HG02678 (cell line): Measurements from ENCODE around the gene PSMD1.
"Not testable (repeated sequence)": the region's sequence is repeated elsewhere in the genome, so short reads cannot be mapped to it uniquely, and the experiment has no call there.

Source experiments
- ATAC-seq: cut with Tn5 transposase; IDR thresholded peaks from one replicate; pipeline ENCODE4 v1.9.1; 2021; ENCODE audit warnings: mild to moderate bottlenecking, moderate library complexity; ENCODE audit not compliant: unreplicated experiment

The PSMD1 gene

DNA sequence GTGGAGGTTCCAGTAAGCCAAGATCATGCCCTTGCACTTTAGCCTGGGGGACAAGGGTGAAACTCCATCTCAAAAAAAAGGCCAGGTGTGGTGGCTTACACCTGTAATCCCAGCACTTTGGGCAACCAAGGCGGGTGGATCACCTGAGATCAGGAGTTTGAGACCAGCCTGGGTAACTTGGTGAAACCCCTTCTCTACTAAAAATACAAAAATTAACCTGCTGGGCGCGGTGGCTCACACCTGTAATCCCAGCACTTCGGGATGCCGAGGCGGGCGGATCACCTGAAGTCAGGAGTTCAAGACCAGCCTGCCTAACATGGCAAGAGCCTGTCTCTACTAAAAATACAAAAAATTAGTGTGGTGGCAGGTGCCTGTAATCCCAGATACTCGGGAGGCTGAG is 84.1 kb downstream of the PSMD1 start:
- ATAC-seq: not testable (repeated sequence)

GRCh38 chr2:231144896-231145295 is 88.2 kb downstream of the PSMD1 start:
- no peak for ATAC-seq

DNA sequence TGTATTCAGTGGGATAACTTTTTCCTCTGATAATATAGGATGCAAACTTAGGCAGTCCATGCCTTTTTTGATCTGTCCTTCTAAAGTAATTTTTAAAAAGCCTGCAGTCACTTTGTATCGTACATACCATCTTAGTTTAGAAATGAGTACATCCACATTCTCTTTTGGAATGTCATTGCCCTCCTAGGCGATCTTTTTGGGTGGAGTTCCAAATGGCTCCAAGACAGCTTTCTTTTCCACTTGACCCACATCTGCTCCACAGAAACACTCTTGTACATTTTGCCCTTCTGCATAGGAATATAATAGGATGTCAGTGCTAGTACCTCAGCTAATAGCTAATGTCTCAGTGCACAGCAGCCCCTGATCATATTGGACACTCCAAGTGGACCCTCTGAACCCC is 90.0 kb downstream of the PSMD1 start:
- no peak for ATAC-seq

DNA sequence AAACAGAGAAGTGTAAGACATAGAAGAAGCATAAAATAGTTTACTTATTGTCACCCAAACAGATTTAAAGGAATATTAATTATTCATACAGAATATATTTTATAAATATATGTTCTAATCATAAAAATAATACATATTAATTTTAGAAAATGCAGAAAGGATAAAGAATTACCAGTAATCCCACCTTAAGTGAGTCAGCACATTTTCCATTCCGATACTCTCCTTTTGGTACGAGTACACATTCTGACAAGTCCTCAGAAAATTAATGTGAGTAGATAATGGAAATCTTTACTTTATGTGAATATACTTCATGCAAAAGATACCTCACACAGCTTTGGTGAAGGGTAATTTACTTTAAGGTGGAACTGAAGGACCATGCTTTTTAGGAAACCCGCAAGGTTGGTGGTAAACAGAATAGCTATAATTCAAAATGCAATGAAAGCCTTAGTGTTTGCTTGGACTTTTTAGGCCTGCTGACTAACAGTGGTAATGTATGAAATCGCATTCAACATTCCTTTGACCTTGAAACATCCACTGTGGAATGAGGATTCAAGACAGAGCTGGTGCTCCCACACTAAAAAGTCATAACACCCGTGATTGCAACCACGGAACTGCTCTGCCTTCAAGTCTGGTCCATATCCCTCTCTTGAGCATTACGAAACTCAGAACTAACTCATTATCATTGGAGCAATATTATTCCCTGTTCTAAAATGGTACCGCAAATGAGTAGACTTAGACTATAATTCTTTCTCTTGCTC is 96.3 kb downstream of the PSMD1 start:
- no peak for ATAC-seq

DNA sequence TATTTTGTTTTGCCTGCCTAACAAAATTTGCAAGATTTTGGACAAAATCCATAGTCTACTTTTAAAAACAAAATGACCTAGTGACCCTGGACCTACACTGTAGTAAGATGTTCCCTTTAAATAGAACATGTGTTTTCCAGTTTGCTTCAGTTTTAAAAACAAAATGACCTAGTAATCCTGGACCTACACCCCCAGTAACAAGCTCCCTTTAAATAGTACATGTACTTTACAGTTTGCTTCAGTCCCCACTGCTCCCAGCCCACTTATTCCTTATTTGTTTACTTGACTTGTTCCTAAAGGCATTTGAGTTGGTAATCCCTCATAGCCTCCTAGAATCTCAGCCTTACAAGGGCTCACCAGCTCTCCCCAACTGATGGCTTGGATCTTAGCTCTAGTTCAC is 102.6 kb downstream of the PSMD1 start:
- ATAC-seq: no peak

DNA sequence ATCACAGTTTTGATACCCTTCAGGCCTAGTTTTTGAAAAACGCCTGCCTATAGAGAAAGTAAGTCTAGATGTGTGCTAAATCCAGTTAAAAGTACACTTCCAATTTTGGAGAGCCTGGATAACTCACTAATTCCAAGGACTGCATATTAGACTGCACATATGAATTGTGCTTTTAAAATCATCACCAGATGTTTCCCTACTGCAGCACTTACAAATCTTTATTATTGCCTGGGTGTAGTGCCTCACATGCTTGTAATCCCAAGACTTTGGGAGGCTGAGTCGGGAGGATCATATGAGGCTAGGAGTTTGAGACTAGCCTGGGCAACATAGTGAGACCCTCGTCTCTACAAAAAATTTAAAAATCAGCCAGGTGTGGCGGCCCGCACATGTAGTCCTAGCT is 104.0 kb downstream of the PSMD1 start:
- ATAC-seq: no peak

- no peak for ATAC-seq
These were observed 104.7 kb downstream of the PSMD1 start for GRCh38 chr2:231161252-231161839.

DNA sequence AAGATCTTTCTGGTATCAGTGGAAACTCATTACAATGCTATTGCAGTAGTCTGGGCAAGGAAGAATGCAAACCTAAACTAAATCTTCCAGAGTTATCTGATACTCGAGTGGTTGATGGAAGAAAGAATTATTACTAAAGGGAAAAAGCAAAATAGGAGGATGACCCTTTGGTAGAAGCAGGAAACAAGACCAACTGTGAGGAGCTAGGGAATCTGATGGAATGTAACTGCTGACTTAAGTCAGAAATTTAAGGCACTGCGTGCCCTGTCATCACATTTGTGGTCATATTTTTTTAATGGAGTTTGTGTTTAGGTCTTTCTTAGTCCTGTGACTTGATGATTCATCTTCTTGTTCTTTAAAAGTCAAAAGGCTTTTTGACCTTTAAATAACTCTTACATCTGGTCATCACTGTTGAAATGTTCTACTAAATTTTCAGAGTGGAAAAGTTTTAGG is 105.2 kb downstream of the PSMD1 start:
- ATAC-seq: no peak

DNA sequence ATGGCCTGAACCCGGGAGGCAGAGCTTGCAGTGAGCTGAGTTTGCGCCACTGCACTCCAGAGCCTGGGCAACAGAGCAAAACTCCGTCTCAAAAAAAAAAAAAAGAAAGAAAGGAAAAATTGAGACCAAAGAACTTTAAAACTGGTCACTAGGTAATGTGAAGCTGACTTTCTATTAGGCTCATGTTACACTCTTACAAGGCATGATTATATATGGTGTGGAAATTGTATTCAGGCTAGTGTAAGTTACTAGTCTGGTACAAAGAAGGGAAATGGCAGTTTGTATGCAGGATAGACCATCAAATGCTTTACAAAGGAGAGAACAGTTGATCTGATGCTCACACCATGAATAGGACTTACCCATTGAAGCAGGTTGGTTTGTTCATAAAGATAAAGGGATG is 106.3 kb downstream of the PSMD1 start:
- no peak for ATAC-seq

DNA sequence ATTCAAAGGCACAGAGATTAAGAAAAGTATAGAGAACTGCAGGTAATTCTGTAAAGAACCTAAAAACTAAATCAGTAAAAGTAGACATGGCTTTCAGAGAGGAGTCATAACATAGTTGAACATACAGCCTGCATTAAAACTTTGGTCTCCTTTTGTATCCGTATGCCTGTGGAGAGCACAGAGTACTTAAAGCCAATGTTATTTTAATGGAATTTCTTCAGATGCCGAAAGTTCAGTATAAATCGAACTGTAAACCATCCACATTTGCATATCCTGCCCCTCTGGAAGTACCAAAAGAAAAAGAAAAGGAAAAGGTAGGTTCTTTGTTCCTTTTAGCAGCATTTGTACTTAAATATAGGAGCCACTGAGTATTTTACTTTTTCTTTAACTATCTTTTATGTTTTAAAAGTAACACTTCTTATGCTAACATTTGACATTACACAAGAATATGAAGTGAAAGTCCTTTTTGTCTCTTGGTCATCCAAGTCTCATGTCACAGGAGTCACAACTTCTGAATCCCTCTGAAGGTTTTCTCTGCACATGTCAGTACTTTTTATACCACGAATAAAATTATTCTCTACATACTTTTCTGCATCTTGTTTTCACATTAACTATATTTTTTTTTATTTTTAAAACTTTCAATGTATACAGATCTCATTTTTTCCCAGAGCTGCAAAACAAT is 106.9 kb downstream of the PSMD1 start:
- no peak for ATAC-seq

DNA sequence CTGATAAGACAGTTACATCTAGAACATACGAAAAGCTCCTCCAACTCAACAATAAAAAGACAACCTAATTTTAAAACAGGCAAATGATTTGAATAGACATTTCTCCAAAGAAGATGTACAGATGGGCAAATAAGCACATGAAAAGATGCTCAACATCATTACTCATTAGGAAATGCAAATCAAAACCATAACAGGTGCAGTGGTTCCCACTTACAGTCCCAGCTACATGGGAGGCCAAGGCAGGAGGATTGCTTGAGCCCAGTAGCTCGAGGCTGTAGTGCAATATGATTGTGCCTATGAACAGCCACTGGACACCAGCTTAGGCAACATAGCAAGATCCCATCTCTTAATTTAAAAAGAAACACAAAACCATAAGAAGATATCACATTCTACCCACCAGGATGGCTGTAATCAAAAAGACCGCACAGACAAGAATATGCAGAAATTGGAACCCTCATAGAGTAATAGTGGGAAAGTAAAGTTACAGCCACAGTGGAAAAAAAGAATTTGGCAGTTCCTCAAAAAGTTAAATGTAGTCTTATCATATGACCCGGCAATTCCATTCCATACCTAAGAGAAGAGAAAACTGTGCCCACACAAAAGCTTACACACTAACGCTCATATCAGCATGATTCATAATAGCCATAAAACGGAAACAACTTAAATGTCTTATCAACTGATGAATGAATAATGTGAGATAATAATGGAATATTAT is 111.2 kb downstream of the PSMD1 start:
- ATAC-seq: no peak

DNA sequence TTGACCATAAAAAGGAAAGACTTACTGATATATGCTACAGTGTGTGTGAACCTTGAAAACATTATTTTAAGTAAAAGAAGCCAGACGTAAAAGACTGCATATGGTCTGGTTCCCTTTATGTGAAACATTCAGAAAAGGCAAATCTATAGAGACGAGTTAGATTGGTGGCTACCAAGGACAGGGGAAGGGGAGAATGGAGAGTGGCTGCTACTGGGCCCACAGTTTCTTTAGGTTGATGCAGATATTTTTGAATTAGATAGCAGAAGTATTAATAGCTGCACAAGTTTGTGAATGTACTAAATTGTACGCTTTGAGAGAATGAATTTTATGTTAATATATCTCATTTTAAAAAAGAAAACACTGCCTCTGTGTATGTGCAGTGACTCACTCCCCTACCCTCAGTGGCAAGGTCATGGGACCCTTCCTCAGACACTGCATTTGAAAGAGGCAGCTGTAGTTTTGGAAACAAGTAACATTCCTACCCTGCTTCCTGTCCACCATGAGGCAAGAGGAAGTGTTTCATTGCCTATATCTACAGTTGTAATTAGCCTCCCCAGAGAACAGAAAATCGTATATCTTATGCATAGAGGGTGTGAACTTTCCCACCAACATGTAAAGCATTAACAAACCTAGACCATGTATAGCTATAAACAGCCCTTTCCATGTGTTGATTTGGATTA is 111.9 kb downstream of the PSMD1 start:
- no peak for ATAC-seq

DNA sequence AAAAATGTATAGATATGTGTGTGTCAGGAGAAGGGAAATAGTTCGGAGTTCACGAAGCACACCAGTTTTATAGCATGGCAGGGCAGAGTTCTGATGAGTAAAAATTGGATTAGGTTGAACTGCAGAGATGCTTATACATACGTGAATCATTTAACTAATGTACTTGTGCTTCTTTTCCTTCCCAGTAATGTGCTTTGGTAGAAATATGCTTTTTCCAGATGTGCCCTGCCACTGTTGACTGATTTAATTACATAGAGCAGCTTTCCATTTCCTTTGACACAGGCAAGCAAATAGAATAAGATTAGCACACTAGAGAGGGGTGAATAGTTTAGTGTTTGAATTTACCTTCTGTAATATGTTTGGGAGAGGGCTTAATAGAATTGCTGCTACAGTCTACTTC is 112.8 kb downstream of the PSMD1 start:
- ATAC-seq: no peak

GRCh38 chr2:231170055-231170454 is 113.4 kb downstream of the PSMD1 start:
- ATAC-seq: no peak

DNA sequence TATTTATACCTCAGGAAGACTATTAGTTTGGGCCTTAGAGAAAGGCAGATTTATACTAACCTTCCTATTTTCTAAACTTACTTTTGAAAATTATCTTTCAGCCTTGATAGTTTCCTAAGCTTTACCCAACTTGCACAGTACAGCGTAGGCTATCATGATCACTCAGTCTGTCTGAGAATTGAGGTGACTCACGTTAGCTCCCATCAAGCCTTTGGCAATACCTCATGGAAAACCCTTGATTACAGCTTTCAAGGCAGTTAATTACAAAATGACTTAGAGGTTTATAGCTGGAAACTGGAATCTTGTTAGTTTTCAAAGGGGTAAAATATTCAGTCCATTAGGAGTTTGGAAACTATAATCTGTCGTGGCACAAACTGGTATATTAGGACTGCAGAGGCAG is 115.4 kb downstream of the PSMD1 start:
- ATAC-seq: no peak

DNA sequence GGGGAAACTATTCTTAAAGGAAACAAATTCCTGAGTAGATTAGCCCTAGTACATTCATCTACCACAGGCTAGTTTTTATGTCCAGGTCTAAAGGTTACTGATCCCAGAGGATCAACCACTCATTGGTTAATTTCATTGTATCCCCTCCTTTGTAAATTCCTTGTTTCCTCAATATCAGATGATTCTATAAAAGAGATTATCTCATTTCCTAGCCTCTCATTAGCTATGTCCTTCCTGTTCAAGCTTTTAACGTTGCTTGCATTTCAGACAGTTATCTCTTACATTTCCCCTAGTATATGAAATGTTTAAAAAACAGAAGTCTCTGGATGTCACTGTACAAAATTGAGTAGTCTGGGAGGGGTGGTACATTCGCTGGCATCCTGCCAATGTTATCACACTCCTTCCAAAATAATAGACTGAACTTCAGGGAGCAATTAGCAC is 117.6 kb downstream of the PSMD1 start:
- ATAC-seq: no peak

GRCh38 chr2:231176066-231176465 is 119.4 kb downstream of the PSMD1 start:
- ATAC-seq: no peak

- no peak for ATAC-seq
These were observed 120.7 kb downstream of the PSMD1 start for GRCh38 chr2:231177156-231178025.

GRCh38 chr2:231178805-231179204 is 122.1 kb downstream of the PSMD1 start:
- ATAC-seq: not testable (repeated sequence)
